Islet of Langerhans (tissue), 1 donor: ENCODE measurements around the gene HOXA3.

Experiments
- FAIRE-seq: peaks from one replicate; lab custom pipeline; 2011; peaks lifted over from hg19 to GRCh38; lab: Jason Lieb, UNC

HOXA3 gene

GRCh38 chr7:27165996-27166530 lies 13.7 kb upstream of the HOXA3 start:
- no peak for FAIRE-seq

- no peak for FAIRE-seq
These were observed 13.0 kb upstream of the HOXA3 start, which contains the start of gene HOXA9 for GRCh38 chr7:27165089-27165995. TSS of gene HOXA9 (minus strand) at chr7:27165537. CDS start at chr7:27165457, 80 bp downstream.

- FAIRE-seq: no peak
These were observed 12.1 kb upstream of the HOXA3 start for GRCh38 chr7:27164367-27165088.

- no peak for FAIRE-seq
These were observed 11.6 kb upstream of the HOXA3 start for GRCh38 chr7:27164045-27164366.

GRCh38 chr7:27163288-27164044 lies 11.1 kb upstream of the HOXA3 start:
- no peak for FAIRE-seq

- no peak for FAIRE-seq
These were observed 10.3 kb upstream of the HOXA3 start for GRCh38 chr7:27162561-27163287.

GRCh38 chr7:27161721-27162560 lies 9.6 kb upstream of the HOXA3 start:
- FAIRE-seq: no peak

- no peak for FAIRE-seq
These were observed 8.9 kb upstream of the HOXA3 start for GRCh38 chr7:27161214-27161720.

GRCh38 chr7:27160546-27161213 lies 8.3 kb upstream of the HOXA3 start:
- no peak for FAIRE-seq

- FAIRE-seq: no peak
These were observed 7.8 kb upstream of the HOXA3 start for GRCh38 chr7:27160145-27160545.

GRCh38 chr7:27159266-27160144 lies 7.1 kb upstream of the HOXA3 start:
- no peak for FAIRE-seq

GRCh38 chr7:27158436-27159265 lies 6.3 kb upstream of the HOXA3 start:
- no peak for FAIRE-seq

- FAIRE-seq: no peak
These were observed 5.5 kb upstream of the HOXA3 start for GRCh38 chr7:27157702-27158431.

- FAIRE-seq: no peak
These were observed 4.7 kb upstream of the HOXA3 start for GRCh38 chr7:27156916-27157701.

- FAIRE-seq: no peak
These were observed 4.1 kb upstream of the HOXA3 start, which contains the start of gene HOXA7 for GRCh38 chr7:27156508-27156898. TSS of gene HOXA7 (minus strand) at chr7:27156675. CDS start at chr7:27156545, 130 bp downstream.

- no peak for FAIRE-seq
These were observed 3.6 kb upstream of the HOXA3 start for GRCh38 chr7:27155816-27156507.
